HG03469 (cell line): ENCODE measurements around the gene NANS.

ENCODE experiments used
- ATAC-seq: cut with Tn5 transposase; IDR thresholded peaks from one replicate; pipeline ENCODE4 v1.9.1; 2021; ENCODE audit warnings: mild to moderate bottlenecking, moderate library complexity, moderate number of reproducible peaks; ENCODE audit not compliant: unreplicated experiment

NANS gene

DNA sequence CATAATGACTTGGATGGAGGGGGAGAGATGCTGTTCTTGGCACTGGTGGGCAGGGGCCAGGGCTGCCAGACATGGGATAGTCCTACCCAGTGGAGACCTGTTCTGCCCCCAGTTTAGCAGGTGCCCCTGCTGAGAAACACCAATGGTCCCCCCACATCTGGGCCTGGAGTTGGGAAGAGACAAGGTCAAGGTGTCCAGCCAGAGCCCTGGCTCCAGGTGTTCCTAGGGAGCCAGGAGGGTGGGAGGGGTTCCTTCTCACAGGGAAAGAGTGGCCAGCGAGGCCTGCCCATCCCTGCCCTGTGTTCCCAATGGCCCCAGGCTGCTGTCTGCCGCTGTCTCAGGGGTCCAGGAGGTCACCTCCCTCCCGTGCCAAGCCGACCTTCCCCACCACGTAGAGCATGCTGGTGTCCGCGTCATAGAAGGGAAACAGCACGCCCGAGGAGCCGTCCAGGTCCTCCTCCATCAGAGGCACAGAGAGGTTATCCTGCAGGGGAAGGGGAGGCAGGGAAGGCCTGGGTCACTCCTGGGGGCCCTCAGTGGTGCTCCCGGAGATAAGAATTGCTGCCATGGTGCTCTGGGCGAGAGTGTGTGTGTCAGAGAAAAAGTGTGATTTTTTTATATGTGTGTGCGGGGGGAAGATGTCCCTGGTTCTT, 74.2 kb downstream of the NANS start:
- ATAC-seq, result no peak

- ATAC-seq, result no peak
Measured at GRCh38 chr9:98132158-98132557, 75.6 kb downstream of the NANS start.
